Breast epithelium (tissue), 4 donors: ENCODE measurements around the gene CLCNKA. TPM values are rescaled to one million over a fixed set of nuclear protein-coding genes. Genes with fewer than 3 reads are reported as not detected.
"Not testable (repeated sequence)": the region's sequence is repeated elsewhere in the genome, so short reads cannot be mapped to it uniquely, and the experiment has no call there.

Experiments used
- DNase-seq, 2 donors: peaks; one replicate each; pipeline ENCODE4 v3.0.0-alpha.2; 2019; ENCODE audit warnings: low spot score in 2 of 2
- H3K27ac ChIP-seq, 2 donors: fragments of 200-600 bp; sonication (generic) in 1 of 2; one replicate each; pipeline ENCODE4 v1.5.1; 2016 to 2019; ENCODE audit warnings: mild to moderate bottlenecking in 1 of 2
- H3K27me3 ChIP-seq, 2 donors: fragments of 200-600 bp; sonication (generic) in 1 of 2; one replicate each; pipeline versions ENCODE4 v1.5.1 to v1.6.0; 2017 to 2019; ENCODE audit warnings: control low read depth in 1 of 2, mild to moderate bottlenecking in 1 of 2
- H3K36me3 ChIP-seq: fragments of 200-600 bp; one replicate; pipeline ENCODE4 v1.5.1; 2019
- H3K4me1 ChIP-seq, 2 donors: fragments of 200-600 bp; sonication (generic); one replicate each; pipeline ENCODE4 v1.5.1; 2016 to 2019; ENCODE audit warnings: control low read depth in 1 of 2
- H3K4me3 ChIP-seq, 3 donors: fragments of 200-600 bp; sonication (generic); 1 replicate in 2 of 3; 2 replicates in 1 of 3; pipeline ENCODE4 v1.5.1; 2016 to 2019; ENCODE audit warnings: mild to moderate bottlenecking in 3 of 3, moderate library complexity in 2 of 3
- H3K9me3 ChIP-seq, 2 donors: fragments of 200-600 bp; sonication (generic) in 1 of 2; one replicate each; pipeline ENCODE4 v1.5.1; 2016 to 2019; ENCODE audit warnings: control low read depth in 1 of 2
- CTCF ChIP-seq, 3 donors: fragments of 450-650 bp; IDR thresholded peaks; one replicate each; pipeline ENCODE4 v1.5.1; 2016 to 2017; ENCODE audit warnings: antibody characterized with exemption in 3 of 3, mild to moderate bottlenecking in 3 of 3, moderate library complexity in 3 of 3
- POLR2A ChIP-seq: fragments of 450-650 bp; IDR thresholded peaks from one replicate; pipeline ENCODE4 v1.6.1; 2016; ENCODE audit warnings: antibody characterized with exemption, mild to moderate bottlenecking, moderate library complexity
- POLR2AphosphoS5 ChIP-seq, 3 donors: sonication (generic); formaldehyde crosslinking; IDR thresholded peaks; one replicate each; pipeline ENCODE4 v1.6.1; 2017; ENCODE audit warnings: antibody characterized with exemption in 3 of 3
- intact Hi-C: fragments of 100-400 bp; cut with DNase I; formaldehyde crosslinking; loops from one replicate; pipeline ENCODE4 v1.15.1; 2023; ENCODE audit warnings: low total_unique reads
- total RNA-seq, 3 donors: library from RNA; depleted of rRNA; stranded (reverse); fragments of >200 nt; gene quantifications; one replicate each; pipeline ENCODE4 v1.1.0, GENCODE V29; 2016

The CLCNKA gene
- total RNA-seq, 3 donors from 2014 or later: 0.33 to 1.1 (median 0.73) TPM

- TF ChIP-seq POLR2AphosphoS5 (IDR thresholded peaks at IDR 0.05) (no peak), POLR2A (no peak), CTCF (IDR thresholded peaks at IDR 0.05) (peak; percentile 91 to 99 (median 97))
- peak; percentile 66 to 83 for DNase-seq
- Histone ChIP-seq H3K36me3 (no peaks in the 10 kb centered on the region), H3K4me1 (no peaks in the 10 kb centered on the region), H3K4me3 (no peak overlapping the region), H3K27ac (no peak overlapping the region), H3K9me3 (no peaks in the 10 kb centered on the region), H3K27me3 (peaks cover 0 to 10% of the 10 kb centered on the region in 2 donors)
- intact Hi-C loops: no loop called here
Observed at GRCh38 chr1:16032388-16033102, 10.7 kb downstream of the CLCNKA start.

GRCh38 chr1:16033103-16033632 lies 11.3 kb downstream of the CLCNKA start:
- H3K4me3 ChIP-seq, H3K36me3 ChIP-seq, H3K27me3 ChIP-seq, H3K4me1 ChIP-seq, H3K27ac ChIP-seq, DNase-seq, intact Hi-C loops, H3K9me3 ChIP-seq: not testable (repeated sequence)

GRCh38 chr1:16036461-16036860 lies 14.6 kb downstream of the CLCNKA start:
- not testable (repeated sequence) for DNase-seq, H3K27ac ChIP-seq, H3K4me3 ChIP-seq, H3K36me3 ChIP-seq, H3K4me1 ChIP-seq, H3K27me3 ChIP-seq, H3K9me3 ChIP-seq
- intact Hi-C loops: loop anchor here (2.0 kb wide), 1 partner anchor 20 kb away; no protein-coding TSS in a partner anchor

GRCh38 chr1:16038620-16038912 lies 16.7 kb downstream of the CLCNKA start:
- Histone ChIP-seq H3K4me3 (no peak overlapping the region), H3K4me1 (no peaks in the 10 kb centered on the region), H3K27me3 (no peaks in the 10 kb centered on the region), H3K9me3 (no peaks in the 10 kb centered on the region), H3K27ac (no peak overlapping the region), H3K36me3 (no peaks in the 10 kb centered on the region)
- intact Hi-C loops: no loop called here
- TF ChIP-seq POLR2AphosphoS5 (IDR thresholded peaks at IDR 0.05): no peak
- no peak for TF ChIP-seq CTCF (IDR thresholded peaks at IDR 0.05)
- no peak for TF ChIP-seq POLR2A
- no peak for DNase-seq

GRCh38 chr1:16039871-16040270 lies 18.0 kb downstream of the CLCNKA start:
- H3K27me3 ChIP-seq, H3K4me1 ChIP-seq, intact Hi-C loops, H3K36me3 ChIP-seq, H3K9me3 ChIP-seq, H3K4me3 ChIP-seq, H3K27ac ChIP-seq, DNase-seq: not testable (repeated sequence)

GRCh38 chr1:16041200-16041599 lies 19.4 kb downstream of the CLCNKA start:
- TF ChIP-seq CTCF (IDR thresholded peaks at IDR 0.05) (no peak), POLR2AphosphoS5 (IDR thresholded peaks at IDR 0.05) (no peak), POLR2A (no peak)
- intact Hi-C loops: no loop called here
- H3K4me3 ChIP-seq: no peak overlapping the region
- no peaks in the 10 kb centered on the region for H3K27me3 ChIP-seq
- H3K36me3 ChIP-seq: no peaks in the 10 kb centered on the region
- H3K9me3 ChIP-seq: no peaks in the 10 kb centered on the region
- H3K4me1 ChIP-seq: no peaks in the 10 kb centered on the region
- H3K27ac ChIP-seq: no peak overlapping the region
- DNase-seq: no peak

GRCh38 chr1:16042096-16042495 lies 20.3 kb downstream of the CLCNKA start:
- TF ChIP-seq POLR2AphosphoS5 (IDR thresholded peaks at IDR 0.05) (no peak), CTCF (IDR thresholded peaks at IDR 0.05) (no peak), POLR2A (no peak)
- H3K27me3 ChIP-seq: no peaks in the 10 kb centered on the region
- H3K9me3 ChIP-seq: no peaks in the 10 kb centered on the region
- no peaks in the 10 kb centered on the region for H3K4me1 ChIP-seq
- intact Hi-C loops: no loop called here
- no peak overlapping the region for H3K27ac ChIP-seq
- H3K4me3 ChIP-seq: no peak overlapping the region
- DNase-seq: no peak
- H3K36me3 ChIP-seq: no peaks in the 10 kb centered on the region

- intact Hi-C loops, H3K4me1 ChIP-seq, H3K4me3 ChIP-seq, H3K9me3 ChIP-seq, H3K36me3 ChIP-seq, H3K27me3 ChIP-seq, DNase-seq, H3K27ac ChIP-seq: not testable (repeated sequence)
Observed at GRCh38 chr1:16042654-16043053, 20.8 kb downstream of the CLCNKA start.
